Stimulated activated CD4-positive, alpha-beta T cell treated with anti-CD3 and anti-CD28 coated beads, Interleukin-15, amount 100 ng/mL, for 48 hours (primary cell): ENCODE measurements around the gene FOXO3.

Experiments
- DNase-seq, 2 donors: peaks; one replicate each; pipeline ENCODE4 v3.0.0-alpha.2; 2020; ENCODE audit warnings: low read depth in 2 of 2

Gene FOXO3

DNA sequence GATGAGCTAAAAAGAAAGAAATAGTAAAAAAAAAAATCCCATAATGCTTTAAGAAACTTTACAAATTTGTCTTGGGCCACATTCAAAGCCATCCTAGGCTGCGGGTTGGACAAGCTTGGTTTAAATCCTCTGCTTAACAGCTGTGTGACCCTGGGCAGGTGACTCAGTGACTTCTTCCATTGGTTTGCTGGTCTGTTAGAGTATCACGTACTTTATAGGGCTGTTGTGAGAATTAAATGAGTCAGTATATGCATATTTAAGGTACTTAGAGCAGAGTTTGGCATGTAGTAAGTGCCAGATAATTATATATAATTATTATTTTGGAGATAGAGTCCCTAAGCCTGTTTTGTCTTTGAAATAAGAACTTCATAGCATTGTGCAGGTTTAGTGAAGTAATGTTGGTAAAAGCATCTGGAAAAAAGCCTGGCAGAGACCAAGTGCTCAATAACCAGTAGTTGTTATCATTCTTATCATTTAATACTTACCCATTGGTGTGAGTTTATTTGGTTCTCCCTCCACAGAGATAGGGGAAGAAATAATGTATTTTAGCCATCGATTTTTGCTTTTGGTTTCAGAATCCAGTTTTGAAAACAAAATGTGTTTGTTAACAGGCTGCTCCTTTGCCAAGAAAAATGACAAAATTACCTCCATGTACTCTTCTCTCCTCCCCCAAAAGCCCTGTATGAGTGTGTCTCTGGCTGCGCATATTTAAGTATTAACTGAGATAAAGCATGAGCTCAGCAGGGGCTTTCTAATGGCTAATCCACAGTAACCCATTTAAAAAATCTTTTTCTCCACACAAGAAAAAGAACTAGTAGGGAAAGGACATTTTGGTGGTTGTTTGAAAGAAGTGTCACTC is 67.2 kb downstream of the FOXO3 start:
- DNase-seq = no peak

DNA sequence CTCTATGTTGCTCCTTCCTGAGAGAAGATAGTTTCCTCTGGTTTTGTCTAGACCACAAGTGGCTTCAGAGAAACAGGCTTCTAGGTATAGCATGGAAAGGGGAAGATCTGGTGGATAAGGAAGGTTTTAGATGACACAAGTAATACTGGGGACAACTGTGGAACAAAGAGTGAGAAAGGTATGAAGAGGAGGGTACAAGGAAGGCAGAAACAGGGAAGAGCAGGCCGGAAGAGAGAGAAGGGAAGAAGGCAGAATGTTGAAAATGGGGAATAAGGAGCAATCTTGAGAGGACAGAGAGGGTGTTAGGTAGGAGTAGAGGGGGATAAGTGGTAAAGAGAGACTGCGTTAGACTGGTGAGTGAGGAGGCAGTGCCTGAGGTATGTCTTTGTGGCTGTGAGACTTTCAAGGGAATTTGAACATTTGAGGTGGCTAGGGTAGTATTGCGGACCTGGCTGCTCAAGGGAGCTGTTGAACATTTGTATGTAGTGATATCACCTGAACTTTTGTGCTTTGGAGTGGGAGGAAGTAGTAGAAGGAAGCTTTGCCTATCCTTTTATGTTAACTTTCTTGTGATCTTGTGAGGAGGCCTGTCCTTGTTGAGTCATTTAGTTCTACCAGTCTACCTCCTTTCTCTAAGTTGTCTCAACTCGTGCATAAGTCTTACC is 69.5 kb downstream of the FOXO3 start:
- no peak for DNase-seq

DNA sequence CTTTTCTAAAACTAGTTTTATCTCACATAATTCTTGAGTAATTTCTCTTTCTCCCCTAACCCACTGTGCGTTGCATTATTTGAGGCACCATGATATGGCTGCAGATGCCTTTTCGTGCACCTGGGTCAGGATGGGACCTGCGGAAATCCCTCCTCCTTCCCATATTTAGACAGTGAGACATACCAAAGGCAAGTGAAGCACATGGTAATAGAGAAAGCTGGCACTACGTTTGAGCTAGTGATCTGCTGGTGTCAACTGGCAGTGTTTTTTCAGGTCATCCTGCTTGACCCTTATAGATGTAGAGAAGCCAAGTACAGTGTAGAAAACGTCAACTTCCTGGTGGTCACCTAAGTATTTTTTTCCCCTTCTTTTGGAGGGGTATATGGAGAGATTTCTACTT is 71.7 kb downstream of the FOXO3 start:
- no peak for DNase-seq

DNA sequence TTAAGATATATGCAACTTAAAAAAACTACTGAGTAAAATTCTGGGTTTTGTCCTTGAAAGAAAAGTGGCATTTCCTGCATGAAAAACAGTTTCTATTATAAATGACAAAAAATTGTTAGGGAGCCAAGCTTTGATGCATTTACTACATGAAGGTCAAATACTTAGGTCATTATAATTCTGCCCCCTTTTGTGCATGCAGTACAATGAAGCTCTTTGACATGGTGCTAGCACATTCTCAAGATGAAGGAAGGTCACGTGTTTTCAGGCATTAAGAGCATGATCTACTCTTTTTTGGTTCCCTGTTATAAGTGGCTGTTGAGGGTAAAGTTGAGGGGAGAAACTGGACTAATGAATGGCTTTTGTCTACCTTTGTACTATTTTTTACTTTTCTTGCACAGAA is 72.7 kb downstream of the FOXO3 start:
- DNase-seq = no peak

DNA sequence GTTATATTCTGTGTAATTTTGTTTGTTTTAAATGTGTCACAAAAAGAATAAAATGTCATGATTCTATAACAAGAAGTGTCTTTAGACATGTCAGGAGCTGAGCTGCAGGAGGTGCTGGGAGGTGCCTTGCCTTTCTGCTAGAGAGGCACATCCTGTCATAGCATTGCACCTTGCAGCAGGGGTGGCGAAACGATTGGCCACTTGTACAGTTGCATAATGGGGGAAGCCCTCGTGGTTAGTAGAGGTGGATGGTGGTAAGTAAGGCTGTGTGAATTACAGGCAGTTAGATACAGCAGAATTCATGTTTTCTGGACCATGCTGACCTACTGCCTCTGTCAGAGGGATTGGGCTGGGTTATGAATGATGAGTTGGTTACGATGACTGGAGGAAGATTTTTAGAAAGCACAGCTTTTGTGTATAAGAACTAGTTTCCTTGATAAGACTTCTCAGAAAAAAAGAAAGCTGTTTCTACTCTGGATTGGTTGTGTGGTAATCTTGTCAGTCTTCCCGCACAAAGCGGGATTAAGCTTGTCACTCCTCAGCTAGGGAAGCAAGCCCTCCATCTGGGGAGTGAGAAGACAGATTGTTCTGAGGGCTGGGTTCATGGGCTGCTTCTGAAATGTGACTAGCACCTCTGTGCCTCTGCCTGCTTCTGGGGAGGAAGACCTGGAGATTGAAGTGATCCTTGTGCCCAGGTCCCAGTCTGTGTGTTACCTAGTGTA is 74.9 kb downstream of the FOXO3 start:
- DNase-seq = no peak

DNA sequence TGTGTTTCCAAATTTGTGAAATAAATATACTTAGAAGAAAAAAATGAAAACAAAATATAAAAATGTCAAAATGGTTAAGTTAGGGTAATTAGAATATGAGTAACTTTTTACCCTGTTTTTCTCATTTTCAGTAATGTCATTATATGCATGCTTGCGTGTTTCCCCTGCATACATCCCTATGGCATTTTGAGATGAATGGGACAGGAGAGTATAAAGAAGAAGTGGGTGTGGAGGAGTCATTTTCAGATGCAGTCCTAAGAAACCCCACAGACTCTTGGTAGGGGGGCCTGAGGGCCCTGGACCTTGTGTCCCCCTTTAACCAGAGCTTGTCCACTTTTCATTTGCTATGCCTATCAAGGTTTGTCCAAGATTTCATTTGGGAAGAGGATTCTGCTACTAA is 77.2 kb downstream of the FOXO3 start:
- no peak for DNase-seq

DNA sequence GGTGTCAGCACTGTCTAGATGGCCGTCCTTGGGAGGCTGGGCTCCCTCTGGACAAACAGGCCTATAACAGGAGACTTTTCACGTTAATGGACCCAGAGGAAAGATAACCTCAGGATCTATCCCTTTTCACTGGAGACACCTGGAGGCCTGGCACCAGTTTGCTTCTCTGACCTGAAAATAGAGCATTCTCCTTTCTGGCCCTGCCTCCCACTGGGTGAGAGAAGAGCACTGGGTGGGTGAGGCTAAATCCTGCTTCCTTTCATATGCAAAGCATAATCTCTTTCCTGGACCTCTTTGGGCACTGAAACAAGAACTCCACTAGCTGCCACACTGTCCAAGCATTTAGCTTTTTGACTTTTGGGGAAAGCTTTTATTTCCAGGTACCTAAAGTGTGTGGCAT is 78.3 kb downstream of the FOXO3 start:
- no peak for DNase-seq

DNA sequence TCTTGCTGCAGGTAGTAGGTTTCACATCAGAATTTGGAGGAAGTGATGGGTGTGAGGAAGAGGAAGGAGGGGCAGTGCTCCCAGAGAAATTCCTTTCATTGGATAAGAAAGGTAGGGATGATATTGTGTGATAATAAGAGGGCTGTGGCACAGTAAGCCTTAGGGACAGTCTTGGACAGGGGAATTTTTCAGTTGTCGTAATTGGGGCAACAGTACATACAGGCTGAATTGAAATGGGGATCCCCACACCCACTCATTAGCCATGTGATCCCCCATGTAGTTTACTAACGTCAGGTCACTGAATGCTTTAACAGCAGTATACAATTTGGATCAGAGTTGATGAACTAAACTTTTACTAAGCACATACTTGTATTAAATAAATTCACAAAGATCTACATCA is 79.4 kb downstream of the FOXO3 start:
- no peak for DNase-seq

DNA sequence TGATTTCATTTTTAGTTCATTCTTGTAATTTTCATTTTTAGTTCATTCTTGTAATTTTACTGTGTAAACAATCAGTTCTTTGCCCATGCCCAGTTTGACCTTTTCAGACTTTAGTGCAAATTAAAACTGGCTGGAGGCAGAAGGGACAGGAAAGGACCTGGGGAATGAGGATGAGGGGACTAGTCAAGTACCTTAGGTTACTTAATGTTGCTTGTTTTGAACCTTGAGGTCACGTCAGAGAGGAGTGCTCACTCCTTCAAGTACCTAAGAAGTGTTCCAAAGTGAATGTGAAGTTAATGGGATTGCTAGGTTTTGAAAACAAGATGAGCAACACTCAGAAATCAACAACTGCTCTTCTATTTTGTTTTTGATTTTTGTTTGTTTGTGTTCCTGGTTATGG is 82.5 kb downstream of the FOXO3 start:
- no peak for DNase-seq

DNA sequence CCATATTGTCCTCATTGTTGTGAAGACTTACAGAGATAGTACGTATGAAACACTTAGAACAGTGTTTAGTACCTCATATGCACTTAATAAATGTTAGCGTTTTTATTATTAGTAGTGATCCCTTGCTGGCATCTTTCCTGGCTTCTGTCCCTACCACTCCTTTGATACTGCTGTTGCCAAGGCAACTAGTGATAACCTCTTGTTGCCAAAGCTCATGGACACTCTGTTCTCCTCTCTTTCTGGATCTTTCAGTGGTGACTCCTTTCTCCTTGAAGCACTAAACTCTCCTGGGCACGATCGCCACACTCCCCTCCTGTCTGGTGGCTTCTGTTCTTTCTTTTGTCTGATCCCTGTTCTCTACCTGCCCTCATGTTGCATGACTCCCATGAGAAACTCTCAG is 83.5 kb downstream of the FOXO3 start:
- DNase-seq = no peak

DNA sequence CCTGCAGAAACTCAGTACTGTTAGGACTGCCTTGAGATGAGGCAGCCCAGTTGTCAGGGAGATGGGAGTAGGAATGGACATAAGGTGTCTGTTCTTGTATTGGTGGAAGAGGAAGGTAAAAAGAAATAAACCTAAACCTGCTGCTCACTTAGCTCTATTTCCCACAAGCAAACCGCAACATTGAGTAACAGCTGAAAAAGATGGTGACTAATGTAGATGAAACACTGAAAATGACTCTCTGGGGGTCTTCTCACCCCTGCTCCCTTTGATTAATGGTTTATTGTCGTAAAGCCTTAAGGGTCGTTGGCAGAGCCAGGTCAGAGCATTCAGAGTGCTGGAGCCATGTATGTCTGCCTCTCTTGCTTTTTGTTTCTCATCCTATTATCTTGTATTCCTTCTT is 87.5 kb downstream of the FOXO3 start:
- no peak for DNase-seq

DNA sequence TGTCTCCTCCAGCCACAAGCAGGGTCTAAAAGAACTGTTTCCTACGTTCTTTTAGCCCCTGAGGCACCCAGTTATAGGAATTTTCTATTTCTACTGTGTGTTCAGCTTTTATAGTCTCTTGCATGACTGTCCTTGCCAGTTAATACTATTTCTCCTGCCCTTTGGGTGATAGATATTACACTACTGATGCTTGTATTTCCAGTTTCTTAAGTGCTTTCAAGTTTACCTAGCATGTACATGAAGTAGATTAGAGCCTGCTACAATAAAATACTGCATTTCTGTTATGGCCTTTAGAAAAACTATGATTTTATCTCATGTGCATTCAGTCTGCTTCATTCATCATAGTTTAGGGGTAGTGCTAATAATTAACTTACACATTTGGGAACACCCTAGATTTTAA is 89.6 kb downstream of the FOXO3 start:
- DNase-seq = no peak

DNA sequence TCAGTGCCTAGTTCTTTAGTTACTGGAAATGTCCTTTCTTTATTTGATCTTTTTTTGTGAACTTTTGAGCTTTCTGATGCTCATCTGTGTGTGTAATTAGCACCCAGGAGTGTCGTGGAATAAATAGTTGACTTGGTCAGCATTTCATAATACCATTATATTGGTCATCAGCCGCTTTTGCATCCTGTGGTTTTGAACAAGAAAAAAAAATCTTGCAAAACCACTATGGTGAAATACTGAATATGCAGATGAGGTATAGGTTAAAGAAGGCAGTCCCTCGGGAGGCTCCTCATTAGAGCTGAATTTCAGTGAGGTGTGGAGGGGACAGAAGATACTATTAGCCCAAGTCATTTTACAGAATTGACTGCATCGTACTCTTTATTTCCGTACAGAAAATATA is 90.1 kb downstream of the FOXO3 start:
- no peak for DNase-seq

DNA sequence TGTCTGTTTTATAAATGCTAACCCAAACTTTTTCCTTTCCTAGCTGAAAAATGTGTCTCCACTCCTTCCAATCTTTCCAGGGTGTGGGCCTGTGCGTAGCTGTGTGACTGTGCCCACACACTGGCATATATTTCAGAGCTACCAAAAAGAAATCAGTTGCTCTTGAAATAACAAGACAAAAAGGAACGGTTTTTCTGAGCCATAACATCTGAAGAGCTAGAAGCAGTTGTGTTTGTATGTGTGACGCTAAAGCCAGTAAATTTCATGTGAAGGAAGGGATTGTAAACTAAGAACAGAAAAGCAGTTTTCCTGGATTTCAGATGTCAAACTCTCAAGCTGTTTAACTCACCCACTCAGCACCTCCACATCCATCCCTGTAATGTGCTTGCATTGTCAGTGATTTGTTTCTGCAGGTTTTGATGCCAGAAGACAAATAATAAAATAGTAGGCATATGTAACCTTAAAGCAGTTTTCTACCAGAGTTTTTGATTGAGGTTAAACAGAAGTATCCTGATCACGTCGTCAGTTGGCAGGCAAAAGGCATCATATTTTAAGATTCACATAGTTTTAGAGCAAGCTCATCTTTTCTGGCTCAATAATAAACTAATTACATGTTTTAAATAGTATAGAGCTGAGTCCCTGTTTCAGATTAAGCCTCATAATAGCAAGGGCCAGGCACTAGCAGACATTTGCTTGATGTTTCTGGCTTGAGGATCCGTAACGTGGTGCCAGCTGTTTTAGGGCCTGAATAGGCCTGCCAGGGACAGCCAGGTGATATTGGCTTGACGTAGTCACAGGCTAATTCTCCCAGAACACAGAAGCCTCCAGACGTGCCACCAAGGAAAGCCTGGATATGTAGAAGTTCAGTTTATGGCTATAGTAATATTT is 90.9 kb downstream of the FOXO3 start:
- no peak for DNase-seq

DNA sequence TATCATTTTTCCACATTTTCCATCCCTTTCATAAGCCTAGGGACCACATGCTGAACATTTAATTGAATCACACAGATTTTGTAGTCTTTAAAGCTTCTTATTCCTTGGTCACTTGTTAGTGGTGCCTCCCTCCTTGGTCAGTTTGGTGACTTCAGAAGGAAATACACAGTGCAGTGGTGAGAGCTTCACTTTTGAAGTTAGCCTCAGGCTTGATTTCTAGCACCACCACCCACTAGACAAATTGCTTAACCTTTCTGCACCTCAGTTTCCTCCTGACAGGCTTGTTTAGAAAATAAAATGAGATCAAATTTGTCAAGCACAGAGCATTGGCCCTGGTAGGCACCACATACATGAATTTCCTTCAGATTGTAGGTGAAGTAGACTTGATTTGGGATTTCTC is 91.7 kb downstream of the FOXO3 start:
- no peak for DNase-seq

DNA sequence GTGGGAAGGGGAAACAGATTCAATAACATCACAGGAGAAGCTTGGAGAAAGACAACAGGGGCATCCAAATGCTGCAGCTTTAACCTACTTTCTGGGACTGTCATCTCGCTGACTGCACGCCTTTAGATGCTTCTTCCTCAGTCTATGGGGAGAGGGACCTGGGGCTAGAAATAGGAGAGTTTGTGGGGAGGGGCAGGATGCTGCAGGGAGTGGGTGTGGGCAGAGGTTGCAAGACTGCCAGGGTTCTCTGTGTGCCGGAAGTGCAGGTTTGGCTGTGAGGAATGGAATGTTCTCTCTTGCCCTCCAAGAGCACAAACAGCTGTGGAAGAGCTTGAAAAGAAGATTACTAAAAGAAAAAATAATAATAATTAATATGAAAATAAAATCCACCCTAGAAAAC is 93.2 kb downstream of the FOXO3 start:
- DNase-seq = no peak

DNA sequence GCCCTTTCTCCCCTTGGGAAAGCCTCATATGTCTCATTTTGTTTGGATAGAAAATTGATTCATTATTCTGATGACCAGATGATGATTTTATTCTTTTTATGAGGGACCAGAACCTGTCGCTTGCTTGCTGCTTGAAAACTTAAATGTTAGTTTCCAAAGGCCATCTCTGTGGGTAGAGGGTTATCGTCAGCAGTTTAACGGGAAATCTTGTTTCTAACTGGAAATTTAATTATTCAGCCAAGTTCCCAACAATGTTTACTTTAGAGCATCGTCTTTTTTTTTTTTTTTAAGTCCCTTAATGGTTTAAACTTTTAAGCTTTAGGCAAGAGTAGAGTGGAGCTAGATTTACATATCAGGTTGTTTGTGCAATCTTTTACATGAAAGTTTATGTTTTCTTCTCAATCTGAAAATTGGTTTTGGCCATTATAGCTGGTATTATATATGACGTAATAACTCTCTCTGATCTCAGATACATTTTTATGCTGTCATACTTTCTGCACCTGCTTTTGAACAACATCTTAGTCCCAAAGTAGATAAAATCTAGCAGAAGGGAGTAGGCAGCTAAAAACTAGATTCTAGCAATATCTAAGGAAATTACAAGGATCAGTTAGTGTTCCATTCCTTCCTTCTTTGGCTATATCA is 93.9 kb downstream of the FOXO3 start:
- no peak for DNase-seq

DNA sequence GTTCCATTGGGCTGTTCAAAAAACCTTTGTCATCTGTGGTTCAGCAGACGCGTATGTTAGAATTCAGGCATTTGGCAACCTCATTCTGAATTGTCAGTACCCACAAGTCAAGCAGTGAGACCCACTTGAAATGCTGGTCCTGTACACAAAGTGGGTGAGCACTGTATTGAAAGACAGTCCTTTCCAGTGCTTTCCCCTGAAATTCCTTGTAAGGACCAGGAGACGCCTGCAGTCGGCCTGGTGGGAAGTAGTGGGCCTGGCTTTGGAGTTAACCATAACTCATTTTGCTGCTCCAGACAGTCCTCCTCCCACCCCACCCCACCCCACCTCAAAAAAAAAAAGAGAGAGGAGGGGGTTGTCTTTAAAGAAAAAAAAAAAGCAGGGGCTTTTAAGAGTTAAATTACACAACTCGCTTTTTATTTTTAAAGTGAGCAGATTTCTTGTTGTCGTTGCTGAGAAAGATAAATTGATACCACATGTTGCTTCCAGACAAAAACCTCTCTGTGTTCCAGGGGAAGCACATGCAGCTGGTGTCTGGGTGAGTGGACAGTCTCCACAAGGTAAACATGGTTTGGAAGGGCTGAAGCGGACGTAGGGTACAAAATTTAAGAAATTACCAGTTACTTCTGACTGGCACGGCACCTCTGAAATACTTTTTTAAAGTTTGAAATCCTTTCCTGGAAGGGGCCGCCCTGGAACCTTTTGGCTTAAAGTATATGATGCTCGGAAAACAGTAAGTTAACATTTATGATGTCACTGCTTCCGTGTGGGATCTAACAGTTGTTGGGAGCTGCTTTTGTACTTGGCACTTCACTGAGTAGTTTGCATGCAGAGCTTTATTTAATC is 95.3 kb downstream of the FOXO3 start:
- DNase-seq = no peak

DNA sequence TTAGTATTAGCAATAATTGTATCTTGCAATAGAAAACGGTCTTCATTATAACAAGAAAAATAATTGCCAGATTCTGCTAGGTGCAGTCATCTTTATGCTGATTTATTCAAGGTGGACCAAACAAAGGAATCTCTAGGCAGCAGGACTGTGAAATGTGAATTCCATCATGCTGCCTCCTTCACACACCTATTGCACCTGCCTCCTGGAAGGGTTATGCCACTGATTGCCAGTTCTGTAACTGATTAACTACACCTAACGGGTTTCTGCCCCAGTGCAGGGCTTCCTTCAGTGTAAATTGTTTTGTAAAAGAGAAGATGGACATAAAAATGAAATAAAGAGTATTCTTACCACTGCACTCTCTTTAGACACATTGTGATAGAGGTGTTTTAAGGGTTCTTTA is 96.1 kb downstream of the FOXO3 start:
- no peak for DNase-seq

DNA sequence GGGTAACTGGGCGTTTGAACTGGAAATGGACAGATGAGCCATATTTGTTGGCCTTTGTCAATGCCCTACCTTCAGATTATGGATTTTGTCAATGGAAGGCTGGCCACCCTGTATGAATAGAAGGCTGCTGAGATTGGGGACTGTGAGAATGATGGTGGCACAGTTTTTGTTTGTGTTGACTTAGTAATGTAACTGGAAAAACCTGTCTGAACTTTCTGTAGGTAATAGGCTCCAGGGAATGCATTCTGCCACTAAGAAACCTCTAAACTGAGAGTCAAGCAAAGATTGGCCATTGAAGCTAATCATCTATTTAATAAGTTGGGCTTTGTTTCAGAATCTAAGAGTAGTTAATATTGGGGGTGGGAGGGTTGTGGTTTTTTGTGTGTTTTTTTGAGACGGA is 97.5 kb downstream of the FOXO3 start:
- no peak for DNase-seq
